Psoas muscle (tissue), 8 donors: Measurements from ENCODE around the gene DDX39B. TPM values are rescaled to one million over a fixed set of nuclear protein-coding genes. Genes with fewer than 3 reads are reported as not detected.

Experiments
- ATAC-seq, 4 donors: fragments of 200-7000 bp; cut with Tn5 transposase; one replicate each; pipeline ENCODE4 v1.9.1; 2020; ENCODE audit warnings: moderate library complexity in 3 of 4, mild to moderate bottlenecking in 2 of 4
- DNase-seq, 2 donors: peaks; one replicate each; pipeline ENCODE4 v3.0.0-alpha.2; 2020
- H3K27ac ChIP-seq: fragments of 200-600 bp; one replicate; pipeline ENCODE4 v1.8.0; 2022
- H3K27me3 ChIP-seq, 3 donors: fragments of 200-600 bp in 1 of 3; one replicate each; pipeline versions ENCODE4 v1.6.1 to v1.8.0; 2013 to 2022; ENCODE audit warnings: low read length in 2 of 3, mild to moderate bottlenecking in 2 of 3, moderate library complexity in 1 of 3; ENCODE audit not compliant: insufficient read depth in 3 of 3
- H3K36me3 ChIP-seq, 2 donors: fragments of 200-600 bp in 1 of 2; one replicate each; pipeline versions ENCODE4 v1.6.1 to v1.8.0; 2013 to 2022; ENCODE audit warnings: low read depth in 1 of 2, mild to moderate bottlenecking in 1 of 2, moderate library complexity in 1 of 2; ENCODE audit not compliant: insufficient read depth in 1 of 2
- H3K4me1 ChIP-seq: fragments of 200-600 bp; one replicate; pipeline ENCODE4 v1.8.0; 2022
- H3K4me3 ChIP-seq: fragments of 200-600 bp; one replicate; pipeline ENCODE4 v1.8.0; 2022; ENCODE audit warnings: mild to moderate bottlenecking
- H3K9me3 ChIP-seq: fragments of 200-600 bp; one replicate; pipeline ENCODE4 v1.8.0; 2022
- CTCF ChIP-seq: fragments of 200-600 bp; IDR thresholded peaks from one replicate; pipeline ENCODE4 v1.8.0; 2022; ENCODE audit warnings: antibody characterized with exemption
- WGBS, 3 donors: extraction: QIAGEN DNeasy Blood & Tissue Kit; methylation state at CpG; one replicate each; pipeline versions ENCODE4 v1.1.6 to v1.1.7; 2013; 5-methylcytosine and 5-hydroxymethylcytosine counted together
- intact Hi-C, 2 donors: fragments of 100-400 bp; cut with DNase I; formaldehyde crosslinking; loops; one replicate each; pipeline versions ENCODE4 v1.11.0 to v1.14.2; 2022
- polyA plus RNA-seq, 3 donors: library from polyadenylated mRNA; stranded (reverse); fragments of 200-250 nt; gene quantifications; one replicate each; pipeline ENCODE4 v1.2.3, GENCODE V29; 2013
- total RNA-seq, 4 donors: library from RNA; stranded (reverse); fragmentation: NEBNext Ultra II Directional in 2 of 4; extraction: Animal tissue kit (Norgen Biotek cat#: 25700) in 2 of 4; gene quantifications; one replicate each; pipeline versions ENCODE4 v1.2.1 to v1.2.4, GENCODE V29; 2021 to 2023
- donor health status: healthy with polysubstance abuse.
- donor health status: DM: no; HTN: no; CAD: no; lungs with moderate emphysema.
- donor health status: Bipolar disorder and iron deficiency.
- donor health status: healthy.
- donor health status: DM: yes; HTN: yes; CAD: no.
- donor health status: DM: no; HTN: no; CAD: no.
- donor health status: DM: no; HTN: no; CAD: no.
- donor health status: DM: yes; HTN: yes; CAD: no.

Gene DDX39B
- total and polyA plus RNA-seq, 7 donors, result 128 to 186 (median 148) TPM

DNA sequence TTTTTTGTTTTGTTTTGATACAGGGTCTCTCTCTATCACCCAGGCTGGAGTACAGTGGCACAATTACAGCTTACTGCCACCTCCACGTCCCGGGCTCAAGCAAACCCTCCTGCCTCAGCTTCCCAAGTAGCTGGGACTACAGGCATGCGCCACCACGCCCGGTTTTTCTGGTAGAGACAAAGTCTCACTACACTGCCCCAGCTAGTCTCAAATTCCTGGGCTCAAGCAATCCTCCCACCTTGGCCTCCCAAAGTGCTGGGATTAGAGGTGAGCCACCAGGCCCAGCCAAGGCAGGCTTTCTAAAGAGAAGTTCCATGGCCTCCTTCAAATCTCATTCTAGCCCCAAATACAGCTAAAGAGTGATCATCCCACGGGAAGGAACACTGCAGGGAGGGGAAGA, 7.8 kb downstream of the DDX39B start:
- H3K9me3 ChIP-seq, result no peaks in the 10 kb centered on the region
- intact Hi-C loops, result no loop called here
- TF ChIP-seq CTCF, result no peak
- H3K27ac ChIP-seq, result no peak overlapping the region
- 86 to 91% (median 90%) methylated on average over 6 of the region's 6 CpGs for WGBS, 3 donors
- no peaks in the 10 kb centered on the region for H3K27me3 ChIP-seq
- ATAC-seq (no peak), DNase-seq (no peak)
- peaks cover 31 to 97% of the 10 kb centered on the region in 2 donors for H3K36me3 ChIP-seq
- peaks cover 3% of the 10 kb centered on the region for H3K4me1 ChIP-seq
- no peak overlapping the region for H3K4me3 ChIP-seq

DNA sequence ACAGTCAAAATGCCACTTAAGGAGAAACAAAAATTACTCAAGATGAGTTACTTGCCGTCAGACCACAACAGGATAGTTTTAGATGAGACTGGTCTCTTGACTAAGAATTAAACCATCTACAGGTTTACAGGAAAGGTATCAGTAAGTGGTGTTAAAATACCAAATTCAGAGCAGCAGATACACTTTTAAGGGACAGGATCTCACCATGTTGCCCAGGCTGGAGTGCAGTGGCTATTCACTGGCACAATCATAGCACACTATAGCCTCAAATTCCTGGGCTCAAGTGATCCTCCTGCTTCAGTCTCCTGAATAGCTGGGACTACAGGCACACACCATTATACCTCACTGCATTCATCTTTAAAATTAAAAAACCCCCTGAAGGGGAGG, 8.4 kb downstream of the DDX39B start:
- no peak for DNase-seq
- H3K36me3 ChIP-seq, result peaks cover 28 to 91% of the 10 kb centered on the region in 2 donors
- intact Hi-C loops, result no loop called here
- no peak for TF ChIP-seq CTCF
- no peaks in the 10 kb centered on the region for H3K27me3 ChIP-seq
- H3K9me3 ChIP-seq, result no peaks in the 10 kb centered on the region
- WGBS, 3 donors, result 75 to 84% (median 83%) methylated on average over 1 of the region's 1 CpG
- H3K4me1 ChIP-seq, result no peaks in the 10 kb centered on the region
- H3K4me3 ChIP-seq, result no peak overlapping the region
- no peak overlapping the region for H3K27ac ChIP-seq
- no peak for ATAC-seq

DNA sequence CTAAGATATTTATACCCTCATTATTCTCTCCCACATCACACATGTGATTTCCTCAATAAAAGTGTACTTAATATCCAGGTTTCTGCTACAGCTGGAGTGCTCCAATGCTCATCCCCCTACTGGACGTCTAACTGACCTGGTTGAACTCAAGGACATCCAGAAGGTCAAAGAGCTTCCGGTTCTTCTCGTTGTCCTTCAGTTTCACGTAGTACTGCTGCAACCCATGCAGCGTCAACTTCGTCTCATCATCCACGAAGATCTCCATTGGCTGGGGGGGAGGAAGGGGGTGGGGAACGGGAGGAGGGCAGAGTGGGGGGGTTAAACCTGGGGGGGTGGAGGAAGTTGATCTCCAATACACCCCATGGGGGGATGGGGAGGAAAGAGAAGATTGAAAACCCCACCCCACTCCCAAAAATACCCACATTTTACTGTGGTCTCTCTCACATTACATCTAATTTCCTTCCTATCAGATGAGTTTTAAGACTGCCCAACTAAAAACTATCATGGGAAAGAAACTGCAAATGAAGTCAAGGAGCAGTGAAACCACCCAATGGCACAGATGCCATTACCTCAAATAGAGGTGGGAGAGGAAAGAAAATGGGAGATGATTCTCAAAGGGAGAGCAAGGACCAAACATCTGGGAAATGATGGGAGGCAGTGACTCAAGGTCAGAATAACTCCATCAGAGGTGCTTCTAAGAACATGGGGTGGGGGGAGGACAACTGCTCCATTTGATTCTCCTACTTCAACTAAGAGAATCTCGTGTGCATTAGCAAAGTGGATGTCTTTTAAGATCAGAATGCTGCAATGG, 9.0 kb downstream of the DDX39B start:
- TF ChIP-seq CTCF, result no peak
- 43 to 61% (median 44%) methylated on average over 9 of the region's 9 CpGs for WGBS, 3 donors
- no peak overlapping the region for H3K27ac ChIP-seq
- no peak for DNase-seq
- H3K36me3 ChIP-seq, result peaks cover 24 to 85% of the 10 kb centered on the region in 2 donors
- ATAC-seq, result no peak
- H3K4me3 ChIP-seq, result no peak overlapping the region
- no peaks in the 10 kb centered on the region for H3K4me1 ChIP-seq
- H3K9me3 ChIP-seq, result no peaks in the 10 kb centered on the region
- H3K27me3 ChIP-seq, result no peaks in the 10 kb centered on the region
- intact Hi-C loops, result no loop called here

DNA sequence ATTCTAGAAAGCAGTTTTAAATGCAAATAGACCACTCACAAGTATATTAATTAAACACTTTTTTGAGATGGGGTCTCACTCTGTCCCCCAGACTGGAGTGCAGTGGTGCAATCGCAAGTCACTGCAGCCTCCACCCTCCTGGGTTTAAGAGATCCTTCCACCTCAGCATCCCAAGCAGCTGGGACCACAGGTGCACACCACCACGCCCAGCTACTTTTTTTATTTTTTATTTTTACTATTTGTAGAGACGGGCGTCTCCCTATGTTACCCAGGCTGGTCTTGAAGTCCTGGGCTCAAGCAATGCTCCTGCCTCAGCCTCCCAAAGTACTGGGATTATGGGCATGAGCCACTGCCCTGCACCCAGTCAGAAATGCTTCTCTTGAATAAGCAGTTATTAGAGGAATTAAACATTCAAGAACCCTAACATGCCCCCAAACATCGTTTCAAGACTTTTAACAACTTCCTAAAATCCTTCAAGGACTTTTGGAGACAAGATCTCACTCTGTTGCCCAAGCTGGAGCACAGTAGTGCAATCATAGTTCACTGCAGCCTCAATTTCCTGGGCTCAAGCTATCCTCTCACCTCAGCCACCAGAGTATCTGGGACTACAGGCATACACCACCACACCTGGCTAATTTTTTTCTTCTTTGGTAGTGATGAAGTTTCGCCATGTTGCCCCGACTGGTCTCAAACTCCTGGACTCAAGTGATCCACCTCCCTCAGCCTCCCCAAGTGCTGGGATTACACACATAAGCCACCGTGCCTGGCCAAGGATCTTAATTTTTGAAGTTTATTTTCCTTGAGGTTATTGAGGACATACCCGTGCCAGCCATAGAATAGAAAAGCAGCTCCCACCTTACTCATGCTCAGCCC, 9.8 kb downstream of the DDX39B start:
- ATAC-seq (no peak), DNase-seq (no peak)
- no peak overlapping the region for H3K27ac ChIP-seq
- no peak for TF ChIP-seq CTCF
- peaks cover 24 to 77% of the 10 kb centered on the region in 2 donors for H3K36me3 ChIP-seq
- intact Hi-C loops, result no loop called here
- 66 to 70% (median 69%) methylated on average over 9 of the region's 9 CpGs for WGBS, 3 donors
- no peaks in the 10 kb centered on the region for H3K4me1 ChIP-seq
- no peaks in the 10 kb centered on the region for H3K9me3 ChIP-seq
- H3K27me3 ChIP-seq, result no peaks in the 10 kb centered on the region
- H3K4me3 ChIP-seq, result no peak overlapping the region
